Prostate gland (tissue), 2 donors: ENCODE measurements around the gene IRS2.

Source experiments
- POLR2A ChIP-seq: fragments of 450-650 bp; IDR thresholded peaks from one replicate; pipeline ENCODE4 v1.6.1; 2016; ENCODE audit warnings: antibody characterized with exemption, mild to moderate bottlenecking
- POLR2AphosphoS5 ChIP-seq: sonication (generic); formaldehyde crosslinking; IDR thresholded peaks from one replicate; pipeline ENCODE4 v1.6.1; 2017; ENCODE audit warnings: antibody characterized with exemption
- TF ChIP-seq, protein P1 (sequence below), 4 experiments: fragments of 200-600 bp in 2 of 4; fragments of 450-650 bp in 2 of 4; sonication (generic) in 2 of 4; IDR thresholded peaks; 1 replicate in 3 of 4; 2 replicates in 1 of 4; pipeline ENCODE4 v1.5.1; 2016 to 2019; ENCODE audit warnings: antibody characterized with exemption in 4 of 4, mild to moderate bottlenecking in 2 of 4, moderate library complexity in 2 of 4

DNA sequence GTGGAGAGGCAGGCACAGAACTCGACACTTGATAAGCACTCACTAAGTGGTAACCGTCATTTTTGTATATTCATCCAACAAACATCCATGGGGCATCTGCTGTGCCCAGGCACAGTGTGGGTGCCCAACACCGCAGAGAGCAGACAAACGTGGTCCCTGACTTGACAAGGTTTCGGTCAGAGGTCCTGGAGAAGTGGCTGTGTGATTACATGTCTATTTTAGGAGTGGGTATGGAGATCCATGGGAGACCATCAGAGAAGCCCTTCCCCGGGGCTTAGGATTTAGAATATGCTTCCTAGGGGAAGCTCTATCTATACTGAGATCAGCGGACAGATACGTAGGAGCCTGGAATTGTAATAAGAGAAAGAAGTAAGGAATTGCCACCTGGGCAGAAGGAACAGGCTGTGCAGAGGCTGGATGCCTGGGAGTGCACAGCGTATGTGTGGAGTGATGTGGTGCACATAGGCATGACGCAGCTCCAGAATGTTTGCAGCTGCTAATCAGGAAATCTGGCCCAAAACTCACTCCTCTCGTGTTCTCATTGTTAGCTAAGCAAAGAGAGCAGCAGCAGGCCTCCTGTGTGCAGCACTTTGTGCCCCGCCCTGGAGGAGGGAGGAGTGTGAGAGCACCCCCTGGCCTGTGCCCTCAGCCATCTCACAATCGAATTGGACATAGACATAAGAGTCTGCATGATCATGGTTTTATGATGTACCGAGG lies 23.0 kb upstream of the IRS2 start:
- TF ChIP-seq, protein P1, sequence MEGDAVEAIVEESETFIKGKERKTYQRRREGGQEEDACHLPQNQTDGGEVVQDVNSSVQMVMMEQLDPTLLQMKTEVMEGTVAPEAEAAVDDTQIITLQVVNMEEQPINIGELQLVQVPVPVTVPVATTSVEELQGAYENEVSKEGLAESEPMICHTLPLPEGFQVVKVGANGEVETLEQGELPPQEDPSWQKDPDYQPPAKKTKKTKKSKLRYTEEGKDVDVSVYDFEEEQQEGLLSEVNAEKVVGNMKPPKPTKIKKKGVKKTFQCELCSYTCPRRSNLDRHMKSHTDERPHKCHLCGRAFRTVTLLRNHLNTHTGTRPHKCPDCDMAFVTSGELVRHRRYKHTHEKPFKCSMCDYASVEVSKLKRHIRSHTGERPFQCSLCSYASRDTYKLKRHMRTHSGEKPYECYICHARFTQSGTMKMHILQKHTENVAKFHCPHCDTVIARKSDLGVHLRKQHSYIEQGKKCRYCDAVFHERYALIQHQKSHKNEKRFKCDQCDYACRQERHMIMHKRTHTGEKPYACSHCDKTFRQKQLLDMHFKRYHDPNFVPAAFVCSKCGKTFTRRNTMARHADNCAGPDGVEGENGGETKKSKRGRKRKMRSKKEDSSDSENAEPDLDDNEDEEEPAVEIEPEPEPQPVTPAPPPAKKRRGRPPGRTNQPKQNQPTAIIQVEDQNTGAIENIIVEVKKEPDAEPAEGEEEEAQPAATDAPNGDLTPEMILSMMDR (IDR thresholded peaks at IDR 0.05): no peak
- TF ChIP-seq POLR2A (no peak), POLR2AphosphoS5 (no peak)
